Breast epithelium (tissue), 4 donors: ENCODE data around the gene PRSS50. TPM values are rescaled to one million over a fixed set of nuclear protein-coding genes. Genes with fewer than 3 reads are reported as not detected.

Source experiments
- DNase-seq, 2 donors: peaks; one replicate each; pipeline ENCODE4 v3.0.0-alpha.2; 2019; ENCODE audit warnings: low spot score in 2 of 2
- H3K27ac ChIP-seq, 2 donors: fragments of 200-600 bp; sonication (generic) in 1 of 2; one replicate each; pipeline ENCODE4 v1.5.1; 2016 to 2019; ENCODE audit warnings: mild to moderate bottlenecking in 1 of 2
- H3K27me3 ChIP-seq, 2 donors: fragments of 200-600 bp; sonication (generic) in 1 of 2; one replicate each; pipeline versions ENCODE4 v1.5.1 to v1.6.0; 2017 to 2019; ENCODE audit warnings: control low read depth in 1 of 2, mild to moderate bottlenecking in 1 of 2
- H3K36me3 ChIP-seq: fragments of 200-600 bp; one replicate; pipeline ENCODE4 v1.5.1; 2019
- H3K4me1 ChIP-seq, 2 donors: fragments of 200-600 bp; sonication (generic); one replicate each; pipeline ENCODE4 v1.5.1; 2016 to 2019; ENCODE audit warnings: control low read depth in 1 of 2
- H3K4me3 ChIP-seq, 3 donors: fragments of 200-600 bp; sonication (generic); 1 replicate in 2 of 3; 2 replicates in 1 of 3; pipeline ENCODE4 v1.5.1; 2016 to 2019; ENCODE audit warnings: mild to moderate bottlenecking in 3 of 3, moderate library complexity in 2 of 3
- H3K9me3 ChIP-seq, 2 donors: fragments of 200-600 bp; sonication (generic) in 1 of 2; one replicate each; pipeline ENCODE4 v1.5.1; 2016 to 2019; ENCODE audit warnings: control low read depth in 1 of 2
- CTCF ChIP-seq, 3 donors: fragments of 450-650 bp; IDR thresholded peaks; one replicate each; pipeline ENCODE4 v1.5.1; 2016 to 2017; ENCODE audit warnings: antibody characterized with exemption in 3 of 3, mild to moderate bottlenecking in 3 of 3, moderate library complexity in 3 of 3
- POLR2A ChIP-seq: fragments of 450-650 bp; IDR thresholded peaks from one replicate; pipeline ENCODE4 v1.6.1; 2016; ENCODE audit warnings: antibody characterized with exemption, mild to moderate bottlenecking, moderate library complexity
- POLR2AphosphoS5 ChIP-seq, 3 donors: sonication (generic); formaldehyde crosslinking; IDR thresholded peaks; one replicate each; pipeline ENCODE4 v1.6.1; 2017; ENCODE audit warnings: antibody characterized with exemption in 3 of 3
- intact Hi-C: fragments of 100-400 bp; cut with DNase I; formaldehyde crosslinking; loops from one replicate; pipeline ENCODE4 v1.15.1; 2023; ENCODE audit warnings: low total_unique reads
- total RNA-seq, 3 donors: library from RNA; depleted of rRNA; stranded (reverse); fragments of >200 nt; gene quantifications; one replicate each; pipeline ENCODE4 v1.1.0, GENCODE V29; 2016

PRSS50 gene
- total RNA-seq, 3 donors from 2014 or later: 2.9 to 3.6 TPM; not detected in 1

GRCh38 chr3:46702246-46703012, 15.2 kb downstream of the PRSS50 start:
- no peaks in the 10 kb centered on the region for H3K27me3 ChIP-seq
- H3K36me3 ChIP-seq: no peaks in the 10 kb centered on the region
- H3K9me3 ChIP-seq: no peaks in the 10 kb centered on the region
- TF ChIP-seq POLR2AphosphoS5 (IDR thresholded peaks at IDR 0.05): no peak
- TF ChIP-seq POLR2A: no peak
- TF ChIP-seq CTCF (IDR thresholded peaks at IDR 0.05): no peak
- H3K4me1 ChIP-seq: peaks cover 4 to 10% of the 10 kb centered on the region in 2 donors
- intact Hi-C loops: loop anchor here (10.0 kb wide), 1 partner anchor 192 kb away; no protein-coding TSS in a partner anchor
- no peak for DNase-seq
- no peak overlapping the region for H3K4me3 ChIP-seq
- no peak overlapping the region for H3K27ac ChIP-seq

GRCh38 chr3:46701181-46701939, 16.3 kb downstream of the PRSS50 start, which contains the start of gene TMIE:
Gene TMIE (plus strand): TSS chr3:46701392. CDS start chr3:46701488, 96 bp downstream.
- DNase-seq: no peak
- Histone ChIP-seq H3K4me1 (peaks cover 4 to 10% of the 10 kb centered on the region in 2 donors), H3K27ac (peak within 1 kb of the TSS in 1 of 2 donors; percentile 3), H3K4me3 (peak within 1 kb of the TSS; percentile 8 to 67 (median 40)), H3K27me3 (no peaks in the 10 kb centered on the region), H3K9me3 (no peaks in the 10 kb centered on the region), H3K36me3 (no peaks in the 10 kb centered on the region)
- TF ChIP-seq POLR2A (no peak), CTCF (IDR thresholded peaks at IDR 0.05) (no peak), POLR2AphosphoS5 (IDR thresholded peaks at IDR 0.05) (no peak)
- intact Hi-C loops: loop anchor here (10.0 kb wide), 1 partner anchor 193 kb away; no protein-coding TSS in a partner anchor

- intact Hi-C loops: loop anchor here (10.0 kb wide), 1 partner anchor 194 kb away; no protein-coding TSS in a partner anchor
- Histone ChIP-seq H3K9me3 (no peaks in the 10 kb centered on the region), H3K27me3 (no peaks in the 10 kb centered on the region), H3K4me1 (peaks cover 4 to 10% of the 10 kb centered on the region in 2 donors), H3K27ac (peak overlapping the region in 1 of 2 donors; percentile 3), H3K36me3 (no peaks in the 10 kb centered on the region), H3K4me3 (peak overlapping the region; percentile 8 to 67 (median 40))
- DNase-seq: no peak
- TF ChIP-seq POLR2AphosphoS5 (IDR thresholded peaks at IDR 0.05) (no peak), CTCF (IDR thresholded peaks at IDR 0.05) (no peak), POLR2A (no peak)
Observed at GRCh38 chr3:46700772-46701171, 16.9 kb downstream of the PRSS50 start.

- H3K4me1 ChIP-seq: peaks cover 4 to 10% of the 10 kb centered on the region in 2 donors
- H3K4me3 ChIP-seq: no peak overlapping the region
- TF ChIP-seq CTCF (IDR thresholded peaks at IDR 0.05): no peak
- TF ChIP-seq POLR2AphosphoS5 (IDR thresholded peaks at IDR 0.05): peak in 1 of 3 donors; percentile 60
- no peaks in the 10 kb centered on the region for H3K27me3 ChIP-seq
- no peaks in the 10 kb centered on the region for H3K36me3 ChIP-seq
- DNase-seq: no peak
- no peaks in the 10 kb centered on the region for H3K9me3 ChIP-seq
- H3K27ac ChIP-seq: no peak overlapping the region
- intact Hi-C loops: loop anchor here (10.0 kb wide), 1 partner anchor 195 kb away; no protein-coding TSS in a partner anchor
Observed at GRCh38 chr3:46699676-46700523, 17.8 kb downstream of the PRSS50 start.
